HepG2 (cell line): ENCODE measurements around the gene MEIOC. TPM values are rescaled to one million over a fixed set of nuclear protein-coding genes. Genes with fewer than 3 reads are reported as not detected.
A peak's percentile ranks its signal among the peaks of the same experiment; 100 is the strongest.

Experiments used
- CTCF ChIP-seq: sonication (generic); formaldehyde crosslinking; IDR thresholded peaks from 2 replicates; pipeline ENCODE4 v1.5.0; 2020; ENCODE audit warnings: mild to moderate bottlenecking, missing genetic modification reagents, moderate library complexity
- EED ChIP-seq: sonication (generic); formaldehyde crosslinking; IDR thresholded peaks from 2 replicates; pipeline ENCODE4 v1.5.0; 2020; ENCODE audit warnings: mild to moderate bottlenecking, missing genetic modification reagents
- EHMT2 ChIP-seq: fragments of 200-600 bp; sonication (generic); IDR thresholded peaks from 2 replicates; pipeline ENCODE4 v1.7.0; 2017; ENCODE audit warnings: antibody characterized with exemption, low read depth, low read length, borderline replicate concordance
- FLYWCH1 ChIP-seq: sonication (generic); formaldehyde crosslinking; IDR thresholded peaks from 2 replicates; pipeline ENCODE4 v1.8.1; 2023; ENCODE audit warnings: mild to moderate bottlenecking, missing genetic modification reagents
- HDAC6 ChIP-seq: fragments of 200-600 bp; sonication (generic); IDR thresholded peaks from 2 replicates; pipeline ENCODE4 v1.7.0; 2017; ENCODE audit warnings: mild to moderate bottlenecking, antibody characterized with exemption, low read length, low read depth
- HNRNPLL ChIP-seq: fragments of 200-400 bp; formaldehyde crosslinking; IDR thresholded peaks from 2 replicates; pipeline ENCODE4 v1.6.1; 2017; ENCODE audit warnings: mild to moderate bottlenecking, low read depth, low read length; ENCODE audit not compliant: poor library complexity, severe bottlenecking
- KAT8 ChIP-seq: IDR thresholded peaks from 2 replicates; pipeline ENCODE4 v1.6.1; 2016; ENCODE audit warnings: missing genetic modification reagents, missing compliant biosample characterization
- KLF12 ChIP-seq: sonication (generic); formaldehyde crosslinking; IDR thresholded peaks from 2 replicates; pipeline ENCODE4 v1.4.0; 2020; ENCODE audit warnings: missing genetic modification reagents, borderline replicate concordance
- MBD4 ChIP-seq: IDR thresholded peaks from 2 replicates; pipeline ENCODE4 v1.6.1; 2012; ENCODE audit warnings: low read length, inconsistent platforms, borderline replicate concordance
- MYPOP ChIP-seq: sonication (generic); formaldehyde crosslinking; IDR thresholded peaks from 2 replicates; pipeline ENCODE4 v1.8.1; 2023; ENCODE audit warnings: mild to moderate bottlenecking, moderate library complexity, missing genetic modification reagents
- NFIB ChIP-seq: sonication (generic); formaldehyde crosslinking; IDR thresholded peaks from 2 replicates; pipeline ENCODE4 v1.9.0; 2021; ENCODE audit warnings: missing genetic modification reagents, mild to moderate bottlenecking, borderline replicate concordance
- RBM22 ChIP-seq: fragments of 200-400 bp; formaldehyde crosslinking; optimal IDR thresholded peaks from 2 replicates; pipeline ENCODE3; 2017; ENCODE audit warnings: mild to moderate bottlenecking, low read length, moderate library complexity
- RFXAP ChIP-seq: sonication (generic); formaldehyde crosslinking; IDR thresholded peaks from 2 replicates; pipeline ENCODE4 v1.4.0; 2020; ENCODE audit warnings: missing genetic modification reagents, borderline replicate concordance
- SALL2 ChIP-seq: sonication (generic); formaldehyde crosslinking; IDR thresholded peaks from 2 replicates; pipeline ENCODE4 v1.8.1; 2023; ENCODE audit warnings: mild to moderate bottlenecking, missing genetic modification reagents, inconsistent platforms
- SMAD1 ChIP-seq: sonication (generic); formaldehyde crosslinking; IDR thresholded peaks from 2 replicates; pipeline ENCODE4 v1.4.0; 2020; ENCODE audit warnings: missing genetic modification reagents, low read depth, mild to moderate bottlenecking, borderline replicate concordance
- XBP1 ChIP-seq: sonication (generic); formaldehyde crosslinking; IDR thresholded peaks from 2 replicates; pipeline ENCODE4 v1.5.0; 2020; ENCODE audit warnings: missing genetic modification reagents
- ZBTB3 ChIP-seq: sonication (generic); formaldehyde crosslinking; IDR thresholded peaks from 2 replicates; pipeline ENCODE4 v1.4.0; 2020; ENCODE audit warnings: low read depth, mild to moderate bottlenecking, moderate library complexity, missing genetic modification reagents, borderline replicate concordance
- ZBTB34 ChIP-seq: sonication (generic); formaldehyde crosslinking; IDR thresholded peaks from 2 replicates; pipeline ENCODE4 v1.8.0; 2022; ENCODE audit warnings: mild to moderate bottlenecking, missing genetic modification reagents
- ZBTB8A ChIP-seq: sonication (generic); formaldehyde crosslinking; IDR thresholded peaks from 2 replicates; pipeline ENCODE4 v1.4.0; 2020; ENCODE audit warnings: mild to moderate bottlenecking, low read depth, missing genetic modification reagents, borderline replicate concordance
- ZFP36L1 ChIP-seq: sonication (generic); formaldehyde crosslinking; IDR thresholded peaks from 2 replicates; pipeline ENCODE4 v1.8.0; 2022; ENCODE audit warnings: mild to moderate bottlenecking, missing genetic modification reagents, moderate library complexity
- ZMYM2 ChIP-seq: sonication (generic); formaldehyde crosslinking; IDR thresholded peaks from 2 replicates; pipeline ENCODE4 v1.8.0; 2022; ENCODE audit warnings: mild to moderate bottlenecking, missing genetic modification reagents
- ZNF101 ChIP-seq: sonication (generic); formaldehyde crosslinking; IDR thresholded peaks from 2 replicates; pipeline ENCODE4 v1.4.0; 2020; ENCODE audit warnings: mild to moderate bottlenecking, low read depth, missing genetic modification reagents, borderline replicate concordance
- ZNF251 ChIP-seq: sonication (generic); formaldehyde crosslinking; IDR thresholded peaks from 2 replicates; pipeline ENCODE4 v1.9.0; 2021; ENCODE audit warnings: mild to moderate bottlenecking, missing genetic modification reagents
- ZNF777 ChIP-seq: sonication (generic); formaldehyde crosslinking; IDR thresholded peaks from 2 replicates; pipeline ENCODE4 v1.4.0; 2020; ENCODE audit warnings: missing genetic modification reagents
- ZNF782 ChIP-seq: sonication (generic); formaldehyde crosslinking; IDR thresholded peaks from 2 replicates; pipeline ENCODE4 v1.4.0; 2020; ENCODE audit warnings: missing genetic modification reagents, mild to moderate bottlenecking, borderline replicate concordance
- ZSCAN30 ChIP-seq: sonication (generic); formaldehyde crosslinking; IDR thresholded peaks from 2 replicates; pipeline ENCODE4 v1.5.0; 2020; ENCODE audit warnings: mild to moderate bottlenecking, missing genetic modification reagents
- polyA plus RNA-seq, 8 experiments: library from polyadenylated mRNA; depleted of rRNA in 3 of 8; stranded (reverse) in 7 of 8; unstranded in 1 of 8; fragments of >200 nt; fragmentation: Illumina TruSeq in 4 of 8; extraction: Trizol in 4 of 8; gene quantifications; 2 replicates each; pipeline versions ENCODE4 v1.2.1 to v1.2.3, GENCODE V29; 2011 to 2016; ENCODE audit warnings: low read depth in 4 of 8, missing spikeins in 1 of 8, mixed read lengths in 1 of 8; ENCODE audit not compliant: insufficient read depth in 1 of 8
- total RNA-seq, 5 experiments: library from RNA; depleted of rRNA; stranded (reverse); fragments of >200 nt; fragmentation: Illumina TruSeq; extraction: Trizol; gene quantifications; 2 replicates each; pipeline ENCODE4 v1.2.3, GENCODE V29; 2016; ENCODE audit warnings: low read depth in 1 of 5

Gene MEIOC
- total and polyA plus RNA-seq, 2 of the 13 experiments (the other 11 are each of a cell fraction or from before 2014, with no cell fraction given), result 0.04 to 0.15 TPM

- no peak; the same call in 1 of the 2 replicates for TF ChIP-seq MYPOP (CRISPR knock-in tag)
- peak; percentile 98 for TF ChIP-seq EED
- peak; percentile 77 for TF ChIP-seq ZNF777 (CRISPR knock-in tag)
- TF ChIP-seq ZSCAN30 (CRISPR knock-in tag), result no peak; the same call in 1 of the 2 replicates
- TF ChIP-seq ZNF101, result no peak
- peak; percentile 48; the same call in 1 of the 2 replicates for TF ChIP-seq ZBTB34 (CRISPR knock-in tag)
- 0 out of 2 replicates have a peak, but pooled peaks have one; percentile 22 for TF ChIP-seq XBP1 (CRISPR knock-in tag)
- TF ChIP-seq SMAD1, result peak; percentile 94
- peak; percentile 87; the same call in 1 of the 2 replicates for TF ChIP-seq ZNF782
- TF ChIP-seq RFXAP (CRISPR knock-in tag), result 0 out of 2 replicates have a peak, but pooled peaks have one; percentile 62
- TF ChIP-seq MBD4, result no peak
- no peak for TF ChIP-seq HDAC6
- peak; percentile 73; the same call in 1 of the 2 replicates for TF ChIP-seq KLF12 (CRISPR knock-in tag)
- 0 out of 2 replicates have a peak, but pooled peaks have one; percentile 24 for TF ChIP-seq ZMYM2 (CRISPR knock-in tag)
- no peak; the same call in 1 of the 2 replicates for TF ChIP-seq ZFP36L1 (CRISPR knock-in tag)
- TF ChIP-seq ZBTB3, result no peak
- no peak for TF ChIP-seq NFIB
- 0 out of 2 replicates have a peak, but pooled peaks have one; percentile 70 for TF ChIP-seq ZNF251 (CRISPR knock-in tag)
- TF ChIP-seq FLYWCH1, result no peak
- peak; percentile 99 for TF ChIP-seq SALL2 (CRISPR knock-in tag)
- TF ChIP-seq RBM22, result no peak
- peak; percentile 98 for TF ChIP-seq KAT8
- TF ChIP-seq EHMT2, result no peak
- TF ChIP-seq CTCF (CRISPR knock-in tag), result 0 out of 2 replicates have a peak, but pooled peaks have one; percentile 17
- TF ChIP-seq ZBTB8A (CRISPR knock-in tag), result no peak; the same call in 1 of the 2 replicates
- peak; percentile 85 for TF ChIP-seq HNRNPLL
These were observed 33.4 kb downstream of the MEIOC start, which contains the start of gene CCDC43 (continued) for GRCh38 chr17:44689477-44690217.
